Suprapubic skin (tissue), 4 donors: ENCODE measurements around the gene SLC49A3. TPM values are rescaled to one million over a fixed set of nuclear protein-coding genes. Genes with fewer than 3 reads are reported as not detected.

Experiments used
- DNase-seq, 2 donors: peaks; one replicate each; pipeline ENCODE4 v3.0.0-alpha.2; 2019; ENCODE audit warnings: low spot score in 2 of 2
- H3K27ac ChIP-seq: fragments of 200-600 bp; sonication (generic); one replicate; pipeline ENCODE4 v1.5.1; 2019
- H3K27me3 ChIP-seq: fragments of 200-600 bp; sonication (generic); one replicate; pipeline ENCODE4 v1.5.1; 2019
- H3K36me3 ChIP-seq: fragments of 200-600 bp; sonication (generic); one replicate; pipeline ENCODE4 v1.5.1; 2019
- H3K4me1 ChIP-seq: fragments of 200-600 bp; sonication (generic); one replicate; pipeline ENCODE4 v1.5.1; 2019
- H3K4me3 ChIP-seq: fragments of 200-600 bp; sonication (generic); one replicate; pipeline ENCODE4 v1.5.1; 2019; ENCODE audit warnings: mild to moderate bottlenecking
- H3K9me3 ChIP-seq: fragments of 200-600 bp; sonication (generic); one replicate; pipeline ENCODE4 v1.5.1; 2019
- CTCF ChIP-seq, 2 donors: fragments of 200-600 bp in 1 of 2; fragments of 450-650 bp in 1 of 2; sonication (generic) in 1 of 2; IDR thresholded peaks; one replicate each; pipeline ENCODE4 v1.5.1; 2016 to 2019; ENCODE audit warnings: antibody characterized with exemption in 2 of 2, mild to moderate bottlenecking in 1 of 2, moderate library complexity in 1 of 2
- EP300 ChIP-seq: sonication (generic); formaldehyde crosslinking; IDR thresholded peaks from one replicate; pipeline ENCODE4 v1.6.1; 2017; ENCODE audit warnings: antibody characterized with exemption
- POLR2A ChIP-seq, 2 donors: fragments of 450-650 bp; IDR thresholded peaks; one replicate each; pipeline ENCODE4 v1.6.1; 2017; ENCODE audit warnings: antibody characterized with exemption in 2 of 2, mild to moderate bottlenecking in 2 of 2, moderate library complexity in 2 of 2
- POLR2AphosphoS5 ChIP-seq, 3 donors: sonication (generic); formaldehyde crosslinking; IDR thresholded peaks; one replicate each; pipeline ENCODE4 v1.6.1; 2017; ENCODE audit warnings: antibody characterized with exemption in 3 of 3
- WGBS: methylation state at CpG from one replicate; pipeline ENCODE4 v1.1.5; 2018; 5-methylcytosine and 5-hydroxymethylcytosine counted together
- total RNA-seq, 4 donors: library from RNA; depleted of rRNA; stranded (reverse); fragments of >200 nt; gene quantifications; one replicate each; pipeline ENCODE4 v1.1.0, GENCODE V29; 2016

Gene SLC49A3
- total RNA-seq, 4 donors from 2014 or later: 8.9 to 21.1 (median 17.4) TPM

- DNase-seq: peak in 1 of 2 donors; percentile 57
- peaks cover 11% of the 10 kb centered on the region for H3K4me1 ChIP-seq
- H3K36me3 ChIP-seq: no peaks in the 10 kb centered on the region
- H3K27ac ChIP-seq: no peak overlapping the region
- H3K27me3 ChIP-seq: peaks cover 20% of the 10 kb centered on the region
- TF ChIP-seq CTCF (IDR thresholded peaks at IDR 0.05) (no peak), POLR2AphosphoS5 (IDR thresholded peaks at IDR 0.05) (no peak), POLR2A (IDR thresholded peaks at IDR 0.05) (no peak), EP300 (no peak)
- H3K4me3 ChIP-seq: no peak overlapping the region
- H3K9me3 ChIP-seq: no peaks in the 10 kb centered on the region
- WGBS: 99% methylated on average over 7 of the region's 24 CpGs
These were observed 24.2 kb downstream of the SLC49A3 start for GRCh38 chr4:664713-665231.

DNA sequence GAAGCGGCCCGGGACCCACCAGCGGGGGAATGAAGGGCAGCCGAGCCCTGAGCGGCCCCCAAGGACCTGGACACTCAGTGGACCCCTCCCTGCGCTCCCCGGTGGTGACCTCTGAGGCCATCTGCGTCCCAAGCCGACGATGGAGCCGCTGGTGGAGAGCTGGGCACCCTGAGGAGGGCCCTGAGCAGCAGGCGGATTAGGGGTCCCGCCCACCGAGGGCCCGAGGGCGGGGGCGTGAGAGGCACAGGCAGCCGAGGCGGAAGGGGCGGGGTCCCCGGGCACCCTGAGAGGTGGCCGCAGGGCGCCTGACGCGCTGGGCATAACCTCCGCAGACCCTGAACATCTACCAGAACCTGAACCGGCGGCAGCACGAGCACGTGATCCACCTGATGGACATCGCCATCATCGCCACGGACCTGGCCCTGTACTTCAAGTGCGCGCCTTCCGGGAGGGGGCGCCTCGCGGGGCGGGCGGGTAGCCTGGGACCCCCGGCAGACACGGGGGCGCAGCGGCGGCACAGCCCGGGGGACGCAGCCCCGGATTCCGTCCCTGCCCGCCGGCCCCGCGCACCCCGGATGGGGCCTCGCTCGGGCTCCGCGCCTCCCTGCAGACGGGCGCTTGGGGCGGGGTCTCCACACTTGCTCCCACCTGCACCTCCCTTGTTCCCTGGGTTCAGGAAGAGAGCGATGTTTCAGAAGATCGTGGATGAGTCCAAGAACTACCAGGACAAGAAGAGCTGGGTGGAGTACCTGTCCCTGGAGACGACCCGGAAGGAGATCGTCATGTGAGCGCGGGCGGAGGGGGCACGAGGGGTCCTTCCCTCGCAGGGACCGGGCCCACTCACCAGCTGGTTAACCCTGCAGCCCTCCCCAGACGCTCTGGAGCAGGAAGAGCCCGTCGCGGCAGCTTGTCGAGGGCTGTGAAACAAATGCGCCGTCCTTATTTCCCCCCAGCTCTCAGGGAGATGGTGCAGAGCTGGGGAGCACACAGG, 25.2 kb downstream of the SLC49A3 start:
- peaks cover 20% of the 10 kb centered on the region for H3K27me3 ChIP-seq
- DNase-seq: peak in 1 of 2 donors; percentile 64
- peaks cover 11% of the 10 kb centered on the region for H3K4me1 ChIP-seq
- no peaks in the 10 kb centered on the region for H3K9me3 ChIP-seq
- TF ChIP-seq POLR2A (IDR thresholded peaks at IDR 0.05) (no peak), CTCF (IDR thresholded peaks at IDR 0.05) (no peak)
- WGBS: 40% methylated on average over 4 of the region's 80 CpGs
- H3K36me3 ChIP-seq: no peaks in the 10 kb centered on the region
- H3K27ac ChIP-seq: no peak overlapping the region
- H3K4me3 ChIP-seq: peak overlapping the region; percentile 58

DNA sequence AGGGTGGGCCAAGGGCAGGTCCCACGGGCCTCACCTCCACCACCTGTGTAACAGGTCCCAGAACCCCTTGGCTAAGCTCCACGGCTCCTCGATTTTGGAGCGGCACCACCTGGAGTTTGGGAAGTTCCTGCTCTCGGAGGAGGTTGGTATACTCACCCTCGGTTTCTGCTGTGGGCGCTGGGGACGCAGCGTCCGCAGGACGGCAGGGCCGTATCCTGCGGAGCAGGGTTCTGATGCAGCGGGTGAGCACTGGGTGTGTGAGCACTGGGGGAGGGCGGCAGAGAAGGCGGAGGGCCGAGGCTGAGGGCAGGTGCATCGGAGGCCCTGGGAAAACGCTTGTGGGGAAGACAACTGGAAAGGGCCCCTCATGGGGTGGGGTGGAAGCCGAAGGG, 25.9 kb downstream of the SLC49A3 start:
- 35% methylated on average over 13 of the region's 20 CpGs for WGBS

GRCh38 chr4:661881-662761, 26.8 kb downstream of the SLC49A3 start:
- H3K27ac ChIP-seq: no peak overlapping the region
- H3K27me3 ChIP-seq: peaks cover 20% of the 10 kb centered on the region
- H3K4me3 ChIP-seq: no peak overlapping the region
- peak in 1 of 2 donors; percentile 64 for DNase-seq
- peaks cover 11% of the 10 kb centered on the region for H3K4me1 ChIP-seq
- H3K36me3 ChIP-seq: no peaks in the 10 kb centered on the region
- TF ChIP-seq EP300 (no peak), POLR2AphosphoS5 (IDR thresholded peaks at IDR 0.05) (no peak), CTCF (IDR thresholded peaks at IDR 0.05) (no peak), POLR2A (IDR thresholded peaks at IDR 0.05) (no peak)
- 92% methylated on average over 14 of the region's 42 CpGs for WGBS
- no peaks in the 10 kb centered on the region for H3K9me3 ChIP-seq

More for the DNA sequence above, 25.9 kb downstream of the SLC49A3 start:
- DNase-seq: no peak
- Histone ChIP-seq H3K4me3 (peak overlapping the region; percentile 58), H3K27me3 (peaks cover 20% of the 10 kb centered on the region), H3K36me3 (no peaks in the 10 kb centered on the region), H3K4me1 (peaks cover 11% of the 10 kb centered on the region), H3K27ac (no peak overlapping the region), H3K9me3 (no peaks in the 10 kb centered on the region)
- TF ChIP-seq POLR2AphosphoS5 (IDR thresholded peaks at IDR 0.05): no peak
- TF ChIP-seq POLR2A (IDR thresholded peaks at IDR 0.05): no peak
- TF ChIP-seq CTCF (IDR thresholded peaks at IDR 0.05): no peak
- TF ChIP-seq EP300: no peak
